MV-4-11 (cell line): Measurements from ENCODE around the gene CLECL1.
A peak's percentile ranks its signal among the peaks of the same experiment; 100 is the strongest.

ENCODE experiments used
- DNase-seq: peaks from one replicate; lab custom pipeline; 2025; lab: John Stamatoyannopoulos, UW

Gene CLECL1

GRCh38 chr12:9732921-9733461, at the start of gene CLECL1:
CLECL1 (minus strand) TSS chr12:9733097.
- peak; percentile 72 for DNase-seq

GRCh38 chr12:9781360-9781759, 48.5 kb upstream of the CLECL1 start:
- no peak for DNase-seq

GRCh38 chr12:9779209-9779608, 46.3 kb upstream of the CLECL1 start:
- DNase-seq, result peak; percentile 7

DNA sequence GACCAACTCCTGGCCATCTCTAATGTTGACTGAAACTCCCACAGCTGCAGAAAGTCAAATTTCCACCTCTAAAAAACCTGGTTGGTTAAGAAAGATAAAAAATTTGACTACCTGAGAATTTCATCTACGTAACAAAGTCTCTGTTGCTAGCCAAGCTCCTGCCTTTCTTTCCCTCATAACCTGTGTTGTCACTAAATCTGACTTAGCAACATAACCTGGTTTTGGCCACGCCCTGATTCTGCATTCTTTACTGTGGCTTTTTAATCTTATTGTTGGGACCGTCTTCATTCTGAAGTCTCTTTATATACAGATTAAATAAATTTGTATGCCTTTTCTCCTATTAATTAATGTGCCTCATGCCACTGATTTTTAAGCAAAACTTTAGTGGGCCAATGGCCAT, 43.9 kb upstream of the CLECL1 start:
- DNase-seq, result no peak

DNA sequence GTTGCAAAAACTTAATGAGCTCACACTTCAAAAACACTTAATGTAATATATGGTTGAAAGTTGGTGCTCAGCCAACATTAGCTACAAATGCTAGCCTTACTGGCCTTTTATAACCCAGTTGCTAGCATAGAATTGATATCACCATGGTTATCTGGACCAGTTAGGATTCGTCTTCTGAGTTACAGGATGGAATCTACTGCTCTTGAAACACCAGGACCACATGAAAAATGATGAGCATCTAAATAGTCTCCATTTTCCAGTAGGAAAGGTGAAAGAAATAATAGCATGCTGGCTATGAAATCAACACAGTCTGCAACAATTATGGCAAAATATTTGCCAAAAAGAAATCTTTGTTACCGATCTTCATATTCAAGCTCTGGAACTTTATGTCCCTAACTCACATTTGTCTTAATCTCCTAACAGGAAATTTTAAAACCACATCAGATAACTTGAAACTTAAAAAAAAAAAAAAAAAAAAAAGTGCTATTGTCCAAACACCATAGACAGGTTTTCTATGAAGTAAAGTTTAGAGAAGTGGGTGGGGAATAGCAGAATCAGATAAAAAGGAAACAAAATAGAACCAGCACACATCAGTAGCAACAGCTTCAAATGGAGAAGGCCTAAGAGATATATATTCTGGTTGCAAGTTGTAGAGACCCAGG, 40.5 kb upstream of the CLECL1 start:
- DNase-seq, result no peak

DNA sequence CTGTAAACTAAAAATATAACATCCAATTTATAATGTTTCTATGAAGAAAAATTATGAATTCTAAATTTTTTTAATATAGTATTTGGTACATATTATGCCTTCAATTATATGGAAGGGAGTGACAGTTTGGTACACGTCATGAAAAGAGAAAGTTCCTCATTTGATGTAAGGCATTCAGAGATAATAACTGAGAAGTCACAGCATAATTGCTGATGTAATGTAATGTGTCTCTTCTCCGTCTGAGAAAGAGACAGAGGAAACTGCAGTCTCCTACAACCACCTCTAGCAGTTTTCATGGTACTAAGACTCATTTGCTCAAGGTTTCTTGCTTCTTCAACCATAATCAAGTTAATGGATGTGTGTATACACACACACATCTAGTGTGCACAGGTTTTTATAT, 30.1 kb upstream of the CLECL1 start:
- DNase-seq, result peak; percentile 31

- no peak for DNase-seq
These were observed 29.5 kb upstream of the CLECL1 start for GRCh38 chr12:9762369-9762768.

- DNase-seq, result peak; percentile 12
These were observed 28.5 kb upstream of the CLECL1 start for GRCh38 chr12:9761419-9761781.

- DNase-seq, result no peak
These were observed 28.0 kb upstream of the CLECL1 start, which contains the start of gene CD69 for GRCh38 chr12:9760699-9761418. CD69 (minus strand) TSS chr12:9760901; CDS start chr12:9760820, 81 bp downstream.

- DNase-seq, result no peak
These were observed 27.2 kb upstream of the CLECL1 start for GRCh38 chr12:9760120-9760519.

DNA sequence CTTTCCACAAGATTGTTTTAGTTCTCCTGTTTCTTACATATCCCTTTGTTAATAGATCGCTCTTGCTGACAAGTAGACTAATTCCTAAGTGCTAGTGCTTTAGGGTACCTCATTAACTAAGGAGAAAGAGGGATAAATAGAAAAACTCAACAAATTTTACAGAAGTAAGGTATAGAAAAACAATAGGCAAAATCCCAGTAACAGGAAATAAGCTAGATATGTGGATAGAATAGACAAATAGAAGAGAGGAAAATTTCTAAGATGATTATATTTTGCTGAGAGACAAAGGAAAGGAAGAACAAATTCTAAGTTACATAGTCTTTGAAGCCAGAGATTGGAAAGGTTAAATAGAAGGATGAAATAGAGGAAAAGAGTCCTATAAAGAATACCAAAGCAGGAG, 26.8 kb upstream of the CLECL1 start:
- DNase-seq, result no peak

GRCh38 chr12:9758119-9758518, 25.2 kb upstream of the CLECL1 start:
- no peak for DNase-seq

- DNase-seq, result no peak
These were observed 24.6 kb upstream of the CLECL1 start for GRCh38 chr12:9757433-9758025.

GRCh38 chr12:9756706-9757105, 23.8 kb upstream of the CLECL1 start:
- no peak for DNase-seq

GRCh38 chr12:9756170-9756569, 23.3 kb upstream of the CLECL1 start:
- no peak for DNase-seq

- DNase-seq, result no peak
These were observed 22.7 kb upstream of the CLECL1 start for GRCh38 chr12:9755567-9755966.

GRCh38 chr12:9755035-9755434, 22.1 kb upstream of the CLECL1 start:
- no peak for DNase-seq

GRCh38 chr12:9754099-9754927, 21.4 kb upstream of the CLECL1 start:
- DNase-seq, result no peak

- DNase-seq, result no peak
These were observed 20.6 kb upstream of the CLECL1 start for GRCh38 chr12:9753498-9753897.

GRCh38 chr12:9753073-9753472, 20.2 kb upstream of the CLECL1 start:
- no peak for DNase-seq

DNA sequence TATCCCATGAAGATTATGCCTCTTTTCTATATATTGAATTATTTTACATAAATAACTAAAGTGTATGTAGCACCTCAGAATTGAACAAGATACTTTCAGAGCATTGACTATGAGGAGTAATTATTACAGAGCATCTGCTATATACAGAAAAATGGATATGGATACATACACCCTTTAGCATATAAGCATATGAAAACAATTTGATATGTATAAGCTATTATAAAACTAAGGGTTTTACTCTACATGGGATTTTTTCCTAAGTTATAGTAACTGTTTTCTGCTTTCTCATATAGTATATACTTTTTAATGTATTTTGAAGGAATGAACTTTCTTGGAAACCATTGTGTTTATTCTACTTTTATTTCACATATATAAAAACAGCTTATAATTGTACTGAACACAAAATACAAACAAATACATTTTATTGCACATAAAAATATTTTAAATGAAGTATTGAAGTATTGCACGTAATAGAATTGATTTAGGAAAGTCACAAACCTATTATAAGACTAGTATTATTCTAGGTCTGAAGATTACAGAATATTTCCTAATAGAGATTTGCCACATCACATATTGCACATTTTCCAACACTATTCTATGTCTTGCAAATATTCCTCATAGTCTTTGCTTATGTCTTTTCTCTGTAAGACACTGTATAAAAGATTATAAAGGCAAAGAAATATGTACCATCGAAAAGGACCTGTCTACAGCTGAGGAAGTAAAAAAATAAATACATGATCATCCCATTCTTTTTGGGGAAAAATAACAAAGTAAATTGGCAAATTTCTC, 19.4 kb upstream of the CLECL1 start:
- no peak for DNase-seq
